HG03196 (cell line): ENCODE measurements around the gene FAM8A1.

Experiments
- ATAC-seq: cut with Tn5 transposase; IDR thresholded peaks from one replicate; pipeline ENCODE4 v1.9.1; 2021; ENCODE audit not compliant: unreplicated experiment

Gene FAM8A1

GRCh38 chr6:17600527-17601385 is 654 bp downstream of the FAM8A1 start:
- ATAC-seq, result peak; percentile 47

GRCh38 chr6:17601386-17601703 is 1.2 kb downstream of the FAM8A1 start:
- ATAC-seq, result no peak

- no peak for ATAC-seq
These were observed 2.8 kb downstream of the FAM8A1 start for GRCh38 chr6:17602888-17603287.

GRCh38 chr6:17606606-17607005 is 6.5 kb downstream of the FAM8A1 start:
- ATAC-seq, result no peak

GRCh38 chr6:17610835-17611234 is 10.7 kb downstream of the FAM8A1 start:
- no peak for ATAC-seq

- no peak for ATAC-seq
These were observed 11.9 kb downstream of the FAM8A1 start for GRCh38 chr6:17612048-17612447.

- ATAC-seq, result no peak
These were observed 15.7 kb downstream of the FAM8A1 start for GRCh38 chr6:17615794-17616193.

- ATAC-seq, result peak; percentile 55
These were observed 20.9 kb downstream of the FAM8A1 start for GRCh38 chr6:17621003-17621402.

- no peak for ATAC-seq
These were observed 22.0 kb downstream of the FAM8A1 start for GRCh38 chr6:17622144-17622543.

- ATAC-seq, result no peak
These were observed 24.3 kb downstream of the FAM8A1 start for GRCh38 chr6:17624396-17624795.

- no peak for ATAC-seq
These were observed 28.8 kb downstream of the FAM8A1 start for GRCh38 chr6:17628873-17629272.

GRCh38 chr6:17629824-17630510 is 29.9 kb downstream of the FAM8A1 start:
- ATAC-seq, result no peak

GRCh38 chr6:17630511-17631073 is 30.5 kb downstream of the FAM8A1 start:
- no peak for ATAC-seq

- no peak for ATAC-seq
These were observed 32.8 kb downstream of the FAM8A1 start for GRCh38 chr6:17632934-17633333.

- ATAC-seq, result no peak
These were observed 33.5 kb downstream of the FAM8A1 start for GRCh38 chr6:17633465-17634188.

GRCh38 chr6:17635568-17635967 is 35.5 kb downstream of the FAM8A1 start:
- no peak for ATAC-seq

- ATAC-seq, result no peak
These were observed 38.2 kb downstream of the FAM8A1 start for GRCh38 chr6:17638212-17638715.

GRCh38 chr6:17640477-17640917 is 40.4 kb downstream of the FAM8A1 start:
- ATAC-seq, result no peak

GRCh38 chr6:17648745-17649144 is 48.6 kb downstream of the FAM8A1 start:
- no peak for ATAC-seq

GRCh38 chr6:17650656-17651309 is 50.7 kb downstream of the FAM8A1 start:
- ATAC-seq, result no peak
